HG03460 (cell line): ENCODE data around the gene GARRE1.
"Not testable (repeated sequence)": the region's sequence is repeated elsewhere in the genome, so short reads cannot be mapped to it uniquely, and the experiment has no call there.

Experiments
- ATAC-seq: cut with Tn5 transposase; IDR thresholded peaks from one replicate; pipeline ENCODE4 v1.9.1; 2021; ENCODE audit not compliant: unreplicated experiment

The GARRE1 gene

DNA sequence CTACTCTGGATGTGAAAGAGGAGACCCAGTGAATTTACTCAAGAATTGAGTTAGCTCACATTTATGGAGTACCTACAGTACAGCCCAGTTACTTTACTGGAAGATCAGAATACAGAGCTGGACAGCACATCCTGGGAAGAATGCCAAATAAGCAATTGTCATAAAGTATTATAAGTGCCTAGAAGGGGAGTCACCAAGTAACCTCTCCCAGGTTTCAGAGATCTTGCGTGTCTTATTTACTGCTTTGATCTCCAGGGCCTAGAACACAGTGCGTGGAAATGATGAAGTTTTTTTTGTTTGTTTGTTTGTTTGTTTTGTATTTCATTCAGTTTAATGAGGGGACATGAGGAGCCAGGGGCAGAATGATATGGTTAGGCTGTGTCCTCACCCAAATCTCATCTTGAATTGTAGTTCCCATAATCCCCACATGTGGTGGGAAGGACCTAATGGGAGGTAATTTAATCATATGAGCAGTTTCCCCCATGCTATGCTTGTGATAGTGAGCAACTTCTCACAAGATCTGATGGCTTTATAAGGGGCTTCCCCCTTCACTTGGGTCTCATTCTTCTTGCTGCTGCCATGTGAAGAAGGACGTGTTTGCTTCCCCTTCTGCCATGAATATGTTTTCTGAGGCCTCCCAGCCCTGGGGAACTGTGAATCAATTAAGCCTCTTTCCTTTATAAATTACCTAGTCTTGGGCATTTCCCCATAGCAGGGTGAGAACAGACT is 5.2 kb downstream of the GARRE1 start:
- no peak for ATAC-seq

DNA sequence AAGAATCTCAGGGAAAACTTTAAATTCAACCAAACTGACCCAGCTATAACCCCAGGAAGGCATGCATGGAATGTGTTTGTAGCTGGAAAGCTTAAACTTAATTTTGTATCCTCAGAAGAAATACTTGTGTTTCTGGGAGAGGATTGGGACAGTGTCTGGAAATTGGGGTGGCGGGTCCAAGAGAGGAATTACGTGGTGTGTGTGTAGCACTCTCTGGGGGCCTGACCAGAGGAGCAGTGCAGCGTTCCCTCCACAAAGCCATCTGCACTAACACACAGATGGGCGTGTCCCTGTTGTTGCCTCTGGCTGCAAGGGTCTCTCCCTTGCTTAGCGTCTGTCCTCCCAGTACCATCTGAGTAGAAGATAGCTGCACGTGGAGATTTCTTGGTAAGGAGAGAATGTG is 6.4 kb downstream of the GARRE1 start:
- ATAC-seq = no peak

GRCh38 chr19:34261334-34262109 is 7.2 kb downstream of the GARRE1 start:
- ATAC-seq = no peak

DNA sequence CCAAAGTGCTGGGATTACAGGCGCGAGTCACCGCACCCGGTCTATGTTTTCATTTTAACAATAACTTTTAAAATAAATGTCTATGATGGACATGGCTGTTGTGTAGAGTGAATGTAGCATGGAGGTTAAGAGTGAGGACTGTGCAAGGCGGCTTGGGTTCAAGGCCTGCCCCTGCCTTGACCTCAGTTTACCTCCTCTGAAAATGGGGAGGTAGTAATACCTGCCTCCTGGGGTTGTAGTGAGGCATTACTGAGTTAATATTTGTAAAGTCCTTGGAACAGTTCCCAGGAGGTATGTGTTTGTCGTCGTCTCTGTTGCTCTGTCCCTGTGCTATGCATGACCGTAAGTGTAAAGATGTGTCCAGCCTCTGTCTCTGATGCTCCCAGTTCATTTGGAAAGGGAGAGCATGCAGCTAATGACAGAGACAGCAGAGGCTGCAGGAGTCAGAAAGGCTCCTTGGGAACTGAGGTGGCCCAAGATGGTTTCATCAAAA is 9.4 kb downstream of the GARRE1 start:
- ATAC-seq = no peak

DNA sequence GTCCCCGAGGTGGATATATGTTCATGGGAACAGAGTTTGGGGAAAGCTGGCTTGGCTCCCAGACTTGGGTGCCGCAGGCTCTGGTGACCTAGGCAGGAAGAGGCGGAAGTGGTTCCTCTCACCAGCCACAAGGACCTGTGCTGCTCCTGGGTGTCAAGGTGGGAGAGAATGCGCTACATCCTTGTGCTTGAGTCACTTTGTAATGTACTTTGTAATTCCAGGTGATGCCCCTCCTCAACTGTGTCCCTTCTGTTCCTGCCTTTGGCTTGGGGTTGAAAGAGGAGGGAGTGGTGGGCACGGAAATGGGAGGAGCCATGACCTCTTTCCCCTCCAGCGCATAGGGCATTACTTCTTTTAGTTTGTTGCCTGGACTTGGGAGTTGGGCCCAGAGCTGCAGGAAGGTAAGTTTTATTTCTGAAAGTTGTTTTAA is 10.9 kb downstream of the GARRE1 start:
- ATAC-seq = no peak

GRCh38 chr19:34269081-34269480 is 14.7 kb downstream of the GARRE1 start:
- ATAC-seq = no peak

DNA sequence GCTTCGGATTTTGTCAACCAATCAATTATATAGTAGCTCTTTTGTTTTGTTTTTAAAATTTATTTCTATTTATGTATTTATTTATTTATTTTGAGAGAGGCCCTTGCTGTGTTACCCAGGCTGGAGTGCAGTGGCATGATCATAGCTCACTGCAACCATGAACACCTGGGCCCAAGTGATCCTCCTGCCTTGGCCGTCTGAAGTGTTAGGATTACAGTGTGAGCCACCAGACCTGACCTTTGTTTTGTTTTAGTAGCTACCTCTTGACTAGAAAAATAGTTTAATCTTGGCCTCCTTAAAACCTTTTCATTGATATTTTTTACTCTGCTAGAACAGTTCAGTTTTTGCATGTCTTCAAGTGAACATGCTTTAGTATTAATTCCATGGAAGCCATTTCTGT is 15.1 kb downstream of the GARRE1 start:
- ATAC-seq = no peak

DNA sequence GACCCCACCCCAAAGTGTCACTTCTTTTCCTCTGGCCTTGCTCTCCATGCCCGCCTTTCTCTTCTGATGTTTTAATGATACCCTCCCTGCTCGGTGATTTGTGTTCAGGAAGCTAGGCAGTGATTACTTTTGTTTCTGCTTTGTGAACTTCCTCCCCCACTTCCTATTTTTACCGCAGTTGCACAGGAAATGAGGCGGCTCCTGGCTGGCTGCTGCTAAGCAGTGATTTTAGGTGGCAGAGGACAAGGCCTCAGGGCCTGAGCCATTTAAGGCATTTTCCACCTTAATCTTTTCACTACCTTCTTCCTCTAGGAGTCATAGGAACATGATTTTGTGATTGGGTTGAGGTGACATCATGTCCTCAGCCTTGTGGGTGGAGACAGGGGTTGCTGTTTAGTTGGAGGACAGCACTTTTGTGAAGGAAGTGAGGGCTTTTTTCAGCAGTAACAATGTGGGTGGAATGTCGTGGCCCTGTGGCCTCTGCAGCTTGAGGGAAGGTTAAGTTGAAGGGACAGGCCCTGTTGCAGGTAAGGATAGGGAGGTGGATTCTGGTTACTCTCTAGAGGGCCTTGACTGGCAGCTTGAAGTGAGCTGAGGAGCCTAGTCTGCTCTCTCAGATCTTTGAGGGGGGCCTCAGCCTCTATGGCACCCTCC is 15.7 kb downstream of the GARRE1 start:
- peak; percentile 67 for ATAC-seq

- ATAC-seq = no peak
Observed at GRCh38 chr19:34273121-34273520, 18.8 kb downstream of the GARRE1 start.

GRCh38 chr19:34274284-34274826 is 20.0 kb downstream of the GARRE1 start:
- ATAC-seq = no peak

DNA sequence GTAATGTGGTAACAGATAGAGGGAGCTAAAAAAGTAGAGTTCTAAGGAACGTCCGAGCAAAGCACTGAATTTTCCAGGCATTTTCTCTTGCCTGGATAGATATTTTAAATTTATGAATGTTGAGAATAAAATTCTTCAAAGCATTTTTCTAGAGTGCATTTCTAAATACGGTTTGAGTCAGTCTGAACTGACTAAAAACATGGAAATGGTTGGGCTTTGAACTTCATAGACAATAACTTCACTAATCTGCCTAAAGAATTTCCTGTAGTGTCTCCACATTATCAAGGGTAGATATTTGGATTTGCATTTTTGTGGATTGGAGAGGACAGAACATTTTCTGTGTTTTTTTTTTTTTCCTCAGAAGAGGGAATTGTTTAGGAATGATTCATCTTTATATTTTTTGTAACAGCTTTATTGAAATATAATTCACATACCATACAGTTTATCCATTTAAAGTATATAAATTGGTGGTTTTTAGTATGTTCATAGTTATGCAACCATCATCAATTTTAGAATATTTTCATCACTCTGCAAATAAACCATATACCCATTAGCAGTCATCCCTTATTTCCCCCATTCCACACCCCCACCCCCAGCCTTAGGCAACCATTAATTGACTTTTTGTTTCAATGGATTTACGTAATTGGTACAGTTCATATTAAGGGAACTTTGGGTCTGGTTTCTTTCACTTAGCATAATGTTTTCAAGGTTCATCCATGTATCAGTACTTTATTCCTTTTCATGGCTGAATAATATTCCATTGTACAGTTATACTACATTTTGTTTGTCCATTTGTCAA is 20.7 kb downstream of the GARRE1 start:
- no peak for ATAC-seq

DNA sequence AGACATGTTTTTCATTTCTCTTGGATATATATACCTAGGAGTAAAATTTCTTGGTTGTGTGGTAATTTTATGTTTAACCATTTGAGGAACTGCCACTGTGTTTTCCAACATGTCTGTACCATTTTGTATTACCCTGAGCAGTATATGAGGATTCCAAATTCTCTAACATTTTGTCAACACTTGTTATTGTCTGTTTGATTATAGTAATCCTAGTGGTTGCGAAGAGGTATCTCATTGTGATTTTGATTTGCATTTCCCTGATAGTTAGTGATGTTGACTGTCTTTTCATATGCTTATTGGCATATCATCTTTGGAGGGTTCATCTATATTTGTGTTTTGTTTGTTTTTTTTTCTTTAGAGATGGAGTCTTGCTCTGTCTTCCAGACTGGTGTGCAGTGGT is 21.4 kb downstream of the GARRE1 start:
- no peak for ATAC-seq

DNA sequence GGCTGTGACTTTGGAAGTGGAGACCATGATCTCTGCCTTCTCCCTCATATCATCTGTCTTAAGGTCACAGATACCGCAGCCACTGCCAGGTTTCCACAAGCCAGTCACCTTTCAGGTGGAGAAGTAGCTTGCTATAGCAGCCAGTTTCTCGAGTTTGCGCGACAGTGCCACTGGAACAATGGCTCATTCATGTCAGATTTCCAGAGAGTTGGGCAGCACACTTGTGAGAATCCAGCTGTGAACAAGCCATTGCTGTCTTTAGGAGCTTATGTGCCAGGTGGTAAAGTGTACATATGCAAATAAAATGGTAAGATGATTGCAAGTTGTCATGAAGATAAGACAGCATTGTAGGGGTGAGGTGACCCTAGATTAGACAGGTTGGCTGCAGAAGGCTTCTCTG is 22.3 kb downstream of the GARRE1 start:
- ATAC-seq = no peak

GRCh38 chr19:34277244-34277643 is 22.9 kb downstream of the GARRE1 start:
- ATAC-seq = no peak

GRCh38 chr19:34278783-34279182 is 24.4 kb downstream of the GARRE1 start:
- no peak for ATAC-seq

- not testable (repeated sequence) for ATAC-seq
Observed at GRCh38 chr19:34281444-34281843, 27.1 kb downstream of the GARRE1 start.

- ATAC-seq = no peak
Observed at GRCh38 chr19:34282611-34283519, 28.5 kb downstream of the GARRE1 start.

- ATAC-seq = no peak
Observed at GRCh38 chr19:34284505-34284904, 30.2 kb downstream of the GARRE1 start.

GRCh38 chr19:34287662-34288140 is 33.3 kb downstream of the GARRE1 start:
- ATAC-seq = no peak
